Upper lobe of right lung (tissue), 1 donor: ENCODE results near the gene NHLRC4. TPM values are rescaled to one million over a fixed set of nuclear protein-coding genes. Genes with fewer than 3 reads are reported as not detected.

Experiments
- ATAC-seq: fragments of 200-7000 bp; cut with Tn5 transposase; one replicate; pipeline ENCODE4 v1.9.1; 2020; ENCODE audit warnings: mild to moderate bottlenecking, moderate library complexity
- DNase-seq: peaks from one replicate; pipeline ENCODE4 v3.0.0-alpha.2; 2020
- H3K27ac ChIP-seq: fragments of 200-600 bp; one replicate; pipeline ENCODE4 v1.8.0; 2022
- H3K27me3 ChIP-seq: fragments of 200-600 bp; one replicate; pipeline ENCODE4 v1.8.0; 2022; ENCODE audit warnings: mild to moderate bottlenecking
- H3K36me3 ChIP-seq: fragments of 200-600 bp; one replicate; pipeline ENCODE4 v1.8.0; 2022
- H3K4me1 ChIP-seq: fragments of 200-600 bp; one replicate; pipeline ENCODE4 v1.8.0; 2022
- H3K4me3 ChIP-seq: fragments of 200-600 bp; one replicate; pipeline ENCODE4 v1.8.0; 2022; ENCODE audit warnings: mild to moderate bottlenecking
- H3K9me3 ChIP-seq: fragments of 200-600 bp; one replicate; pipeline ENCODE4 v1.8.0; 2022
- intact Hi-C: fragments of 100-400 bp; cut with DNase I; formaldehyde crosslinking; loops from one replicate; pipeline ENCODE4 v1.11.0; 2022
- total RNA-seq: library from RNA; stranded (reverse); fragmentation: NEBNext Ultra II Directional; extraction: Animal tissue kit (Norgen Biotek cat#: 25700); gene quantifications from one replicate; pipeline ENCODE4 v1.2.1, GENCODE V29; 2021
- TF ChIP-seq, protein P1 (sequence below): fragments of 200-600 bp; IDR thresholded peaks from one replicate; pipeline ENCODE4 v1.8.0; 2022; ENCODE audit warnings: antibody characterized with exemption
- donor health status: DM: no; HTN: yes; CAD: no; lungs with severe emphysema.

NHLRC4 gene
- total RNA-seq, 1 donor from 2014 or later: 0.98 TPM

DNA sequence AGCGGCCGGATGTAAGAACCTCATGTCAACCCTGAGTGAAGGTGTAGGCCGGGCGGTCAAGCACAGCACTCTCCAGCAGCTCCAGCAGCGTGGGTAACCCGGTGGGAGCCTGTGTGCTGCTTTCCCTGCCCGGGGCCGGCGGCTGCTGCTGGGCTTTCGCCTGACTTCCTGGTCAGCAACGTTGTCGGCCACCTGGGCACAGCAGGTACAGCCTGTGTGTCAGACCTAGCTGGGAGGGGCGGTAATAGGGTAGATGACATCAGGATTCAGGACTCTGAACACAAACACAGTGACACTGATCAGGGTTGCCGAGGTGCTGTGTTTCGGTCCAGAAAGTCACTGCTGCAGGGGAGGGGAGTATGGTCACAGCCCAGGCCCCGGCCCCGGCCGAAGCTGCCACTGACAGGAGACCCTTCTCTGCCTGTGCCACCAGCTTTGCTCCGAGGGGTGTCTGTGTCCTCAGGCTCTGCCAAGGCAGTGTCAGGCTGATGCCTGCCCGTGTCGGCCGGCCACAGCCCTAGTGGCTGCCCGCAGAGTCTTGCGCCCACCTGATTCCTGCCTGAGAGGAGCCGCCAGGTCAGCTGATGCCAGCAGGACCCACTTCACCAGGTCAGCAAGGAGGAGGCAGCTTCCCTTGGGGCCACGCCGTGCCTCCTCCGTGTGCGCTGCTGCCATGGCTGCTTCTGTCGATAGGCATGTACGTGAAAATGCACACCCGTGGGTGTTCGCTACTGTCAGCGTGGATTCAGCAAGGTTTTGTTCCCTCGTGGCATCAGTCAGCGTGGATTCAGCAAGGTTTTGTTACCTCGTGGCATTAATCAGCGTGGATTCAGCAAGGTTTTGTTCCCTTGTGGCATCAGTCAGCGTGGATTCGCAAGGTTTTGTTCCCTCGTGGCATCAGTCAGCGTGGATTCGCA, 32.3 kb downstream of the NHLRC4 start:
- H3K27ac ChIP-seq: no peak overlapping the region
- H3K4me3 ChIP-seq: no peak overlapping the region
- peaks cover 5% of the 10 kb centered on the region for H3K4me1 ChIP-seq
- peaks cover 10% of the 10 kb centered on the region for H3K36me3 ChIP-seq
- ATAC-seq (no peak), DNase-seq (no peak)
- TF ChIP-seq, protein P1, sequence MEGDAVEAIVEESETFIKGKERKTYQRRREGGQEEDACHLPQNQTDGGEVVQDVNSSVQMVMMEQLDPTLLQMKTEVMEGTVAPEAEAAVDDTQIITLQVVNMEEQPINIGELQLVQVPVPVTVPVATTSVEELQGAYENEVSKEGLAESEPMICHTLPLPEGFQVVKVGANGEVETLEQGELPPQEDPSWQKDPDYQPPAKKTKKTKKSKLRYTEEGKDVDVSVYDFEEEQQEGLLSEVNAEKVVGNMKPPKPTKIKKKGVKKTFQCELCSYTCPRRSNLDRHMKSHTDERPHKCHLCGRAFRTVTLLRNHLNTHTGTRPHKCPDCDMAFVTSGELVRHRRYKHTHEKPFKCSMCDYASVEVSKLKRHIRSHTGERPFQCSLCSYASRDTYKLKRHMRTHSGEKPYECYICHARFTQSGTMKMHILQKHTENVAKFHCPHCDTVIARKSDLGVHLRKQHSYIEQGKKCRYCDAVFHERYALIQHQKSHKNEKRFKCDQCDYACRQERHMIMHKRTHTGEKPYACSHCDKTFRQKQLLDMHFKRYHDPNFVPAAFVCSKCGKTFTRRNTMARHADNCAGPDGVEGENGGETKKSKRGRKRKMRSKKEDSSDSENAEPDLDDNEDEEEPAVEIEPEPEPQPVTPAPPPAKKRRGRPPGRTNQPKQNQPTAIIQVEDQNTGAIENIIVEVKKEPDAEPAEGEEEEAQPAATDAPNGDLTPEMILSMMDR: no peak
- H3K27me3 ChIP-seq: no peaks in the 10 kb centered on the region
- intact Hi-C loops: no loop called here
- no peaks in the 10 kb centered on the region for H3K9me3 ChIP-seq

DNA sequence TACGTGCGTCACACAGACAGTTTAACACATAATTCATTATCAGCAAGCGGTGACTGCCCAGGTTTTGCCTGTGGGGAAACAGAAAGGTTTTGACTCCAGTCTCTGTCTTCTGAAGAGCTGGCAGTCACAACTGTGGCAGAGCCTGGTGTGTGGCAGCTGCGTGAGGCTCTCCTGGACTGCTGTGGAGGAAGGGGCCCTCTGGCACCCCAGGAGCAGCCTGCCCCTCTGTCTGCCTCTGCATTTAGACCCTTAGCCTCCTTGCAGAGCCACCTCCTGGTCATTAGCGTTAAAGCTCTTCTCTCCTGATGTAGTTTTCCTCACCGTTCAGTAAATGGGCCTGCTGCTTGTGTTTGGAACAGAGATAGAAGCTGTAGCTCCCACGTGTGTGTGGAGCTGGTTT, 34.0 kb downstream of the NHLRC4 start:
- ATAC-seq (no peak), DNase-seq (no peak)
- intact Hi-C loops: no loop called here

DNA sequence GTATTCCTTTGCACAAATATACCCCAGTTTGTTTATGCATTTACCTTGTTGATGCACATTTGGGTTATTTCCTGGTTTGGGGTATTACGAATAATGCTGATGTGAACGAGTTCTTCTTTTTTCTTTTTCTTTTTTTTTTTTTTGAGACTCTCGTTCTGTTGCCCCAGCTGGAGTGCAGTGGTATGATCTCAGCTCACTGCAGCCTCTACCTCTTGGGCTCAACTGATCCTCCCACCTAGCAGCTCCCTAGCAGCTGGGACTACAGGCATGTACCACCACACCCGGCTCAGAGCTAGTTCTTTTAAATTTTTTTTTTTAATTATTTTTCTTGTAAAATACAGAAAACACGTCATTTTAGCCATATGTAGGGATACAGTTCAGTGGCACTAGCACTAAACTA, 37.1 kb downstream of the NHLRC4 start:
- no peak for DNase-seq
- Histone ChIP-seq H3K4me3 (no peak overlapping the region), H3K9me3 (no peaks in the 10 kb centered on the region), H3K36me3 (peaks cover 10% of the 10 kb centered on the region), H3K4me1 (no peaks in the 10 kb centered on the region), H3K27me3 (no peaks in the 10 kb centered on the region), H3K27ac (no peak overlapping the region)
- no peak for ATAC-seq
- intact Hi-C loops: no loop called here
- TF ChIP-seq, protein P1: no peak

More for the DNA sequence above, 34.0 kb downstream of the NHLRC4 start:
- TF ChIP-seq, protein P1: no peak
- Histone ChIP-seq H3K9me3 (no peaks in the 10 kb centered on the region), H3K4me3 (no peak overlapping the region), H3K4me1 (no peaks in the 10 kb centered on the region), H3K27me3 (no peaks in the 10 kb centered on the region), H3K27ac (no peak overlapping the region), H3K36me3 (peaks cover 10% of the 10 kb centered on the region)

- no peak for DNase-seq
- Histone ChIP-seq H3K9me3 (no peaks in the 10 kb centered on the region), H3K4me1 (peaks cover 5% of the 10 kb centered on the region), H3K27me3 (no peaks in the 10 kb centered on the region), H3K27ac (no peak overlapping the region), H3K36me3 (no peaks in the 10 kb centered on the region), H3K4me3 (no peak overlapping the region)
- intact Hi-C loops: no loop called here
- no peak for ATAC-seq
- TF ChIP-seq, protein P1: no peak
Observed at GRCh38 chr16:606656-607307, 40.0 kb downstream of the NHLRC4 start.

- DNase-seq: no peak
- no peak overlapping the region for H3K4me3 ChIP-seq
- peaks cover 5% of the 10 kb centered on the region for H3K4me1 ChIP-seq
- no peaks in the 10 kb centered on the region for H3K36me3 ChIP-seq
- no peaks in the 10 kb centered on the region for H3K27me3 ChIP-seq
- H3K27ac ChIP-seq: no peak overlapping the region
- TF ChIP-seq, protein P1: no peak
- ATAC-seq: no peak
- H3K9me3 ChIP-seq: no peaks in the 10 kb centered on the region
- intact Hi-C loops: no loop called here
Observed at GRCh38 chr16:608019-608418, 41.2 kb downstream of the NHLRC4 start.
